IMR-90 (cell line): ENCODE data around the gene TLNRD1. TPM values are rescaled to one million over a fixed set of nuclear protein-coding genes. Genes with fewer than 3 reads are reported as not detected.

ENCODE experiments used
- ATAC-seq: fragments of 200-7000 bp; cut with Tn5 transposase; 2 replicates; pipeline ENCODE4 v1.9.1; 2020; ENCODE audit warnings: low read depth, mild to moderate bottlenecking, moderate library complexity
- BruUV-seq: library from RNA; stranded (reverse); fragments of 400-500 nt; replicated peaks from 2 replicates; lab custom pipeline; 2021; lab: Mats Ljungman, UMichigan
- CTCF ChIA-PET: fragments of 300-600 bp; formaldehyde crosslinking; extraction: SDS; loops from one replicate; lab custom pipeline; 2021; ENCODE audit warnings: antibody characterized with exemption; lab: Yijun Ruan, JAX
- POLR2A ChIA-PET: fragments of 300-600 bp; sonication (Branson Sonifier 250); formaldehyde crosslinking; loops from one replicate; lab custom pipeline; 2022; ENCODE audit warnings: antibody characterized with exemption; ENCODE audit not compliant: unreplicated experiment; lab: Charles Lee
- DNase-seq: peaks from one replicate; pipeline ENCODE4 v3.0.0; 2013
- H2AFZ ChIP-seq: replicated peaks from 2 replicates; pipeline ENCODE3; 2013; ENCODE audit warnings: low read length, mild to moderate bottlenecking; ENCODE audit not compliant: poor library complexity
- H2AK5ac ChIP-seq: 2 replicates; pipeline ENCODE4 v1.6.1; 2013; ENCODE audit warnings: low read depth, low read length, inconsistent platforms
- H2AK9ac ChIP-seq: replicated peaks from 2 replicates; pipeline ENCODE3; 2013; ENCODE audit warnings: mild to moderate bottlenecking, low read depth, low read length, moderate library complexity; ENCODE audit not compliant: poor library complexity
- H2BK120ac ChIP-seq: 2 replicates; pipeline ENCODE4 v1.6.1; 2013; ENCODE audit warnings: low read depth, low read length, inconsistent platforms
- H2BK15ac ChIP-seq: 3 replicates; pipeline ENCODE4 v1.6.1; 2013; ENCODE audit warnings: low read depth, low read length, inconsistent platforms
- H2BK20ac ChIP-seq: 2 replicates; pipeline ENCODE4 v1.6.1; 2013; ENCODE audit warnings: low read depth, mild to moderate bottlenecking, inconsistent platforms, low read length, moderate library complexity
- H2BK5ac ChIP-seq: 2 replicates; pipeline ENCODE4 v1.6.1; 2013; ENCODE audit warnings: mild to moderate bottlenecking, low read depth, low read length, inconsistent platforms; ENCODE audit not compliant: poor library complexity, severe bottlenecking
- H3K14ac ChIP-seq: replicated peaks from 2 replicates; pipeline ENCODE4 v1.6.1; 2013; ENCODE audit warnings: low read depth, low read length, inconsistent platforms
- H3K18ac ChIP-seq: 2 replicates; pipeline ENCODE4 v1.6.1; 2013; ENCODE audit warnings: low read depth, low read length, control low read depth
- H3K23ac ChIP-seq: 2 replicates; pipeline ENCODE4 v1.6.1; 2013; ENCODE audit warnings: low read depth, low read length, inconsistent platforms
- H3K27ac ChIP-seq: 2 replicates; pipeline ENCODE4 v1.5.1; 2013; ENCODE audit warnings: mild to moderate bottlenecking, control low read depth, low read length; ENCODE audit not compliant: insufficient read depth
- H3K27me3 ChIP-seq: 2 replicates; pipeline ENCODE4 v1.6.1; 2013; ENCODE audit warnings: low read length; ENCODE audit not compliant: control insufficient read depth, insufficient read depth
- H3K36me3 ChIP-seq: 2 replicates; pipeline ENCODE4 v1.6.1; 2013; ENCODE audit warnings: low read length, mixed read lengths; ENCODE audit not compliant: control insufficient read depth, insufficient read depth
- H3K4ac ChIP-seq: 2 replicates; pipeline ENCODE4 v1.6.1; 2013; ENCODE audit warnings: low read depth, low read length, inconsistent platforms
- H3K4me1 ChIP-seq: 2 replicates; pipeline ENCODE4 v1.6.1; 2013; ENCODE audit warnings: low read length, mixed read lengths; ENCODE audit not compliant: control insufficient read depth, insufficient read depth
- H3K4me2 ChIP-seq: 2 replicates; pipeline ENCODE4 v1.6.1; 2013; ENCODE audit warnings: low read depth, mild to moderate bottlenecking, control low read depth, low read length, moderate library complexity
- H3K4me3 ChIP-seq: 2 replicates; pipeline ENCODE4 v1.5.1; 2013; ENCODE audit warnings: low read depth, mild to moderate bottlenecking, control low read depth, low read length, moderate library complexity; ENCODE audit not compliant: insufficient read depth
- H3K56ac ChIP-seq: 2 replicates; pipeline ENCODE4 v1.6.1; 2013; ENCODE audit warnings: low read length, inconsistent platforms; ENCODE audit not compliant: insufficient read depth; ENCODE audit errors: extremely low read depth
- H3K79me1 ChIP-seq, 2 experiments: 2 replicates each; pipeline ENCODE4 v1.6.1; 2013; ENCODE audit warnings: low read length in 2 of 2, inconsistent platforms in 1 of 2, low read depth in 1 of 2
- H3K9ac ChIP-seq: 2 replicates; pipeline ENCODE4 v1.6.1; 2013; ENCODE audit warnings: low read depth, low read length, control low read depth
- H3K9me1 ChIP-seq: 2 replicates; pipeline ENCODE4 v1.6.1; 2013; ENCODE audit warnings: low read length, inconsistent platforms; ENCODE audit not compliant: insufficient read depth
- H3K9me3 ChIP-seq: 2 replicates; pipeline ENCODE4 v1.6.1; 2013; ENCODE audit warnings: low read length; ENCODE audit not compliant: control insufficient read depth, insufficient read depth
- H4K20me1 ChIP-seq: 2 replicates; pipeline ENCODE4 v1.6.1; 2013; ENCODE audit warnings: low read length, inconsistent platforms; ENCODE audit not compliant: insufficient read depth
- H4K5ac ChIP-seq: 2 replicates; pipeline ENCODE4 v1.6.1; 2013; ENCODE audit warnings: mild to moderate bottlenecking, low read depth, low read length, control low read depth
- H4K8ac ChIP-seq, 2 experiments: 2 replicates each; pipeline ENCODE4 v1.6.1; 2013; ENCODE audit warnings: low read depth in 2 of 2, low read length in 2 of 2, control low read depth in 1 of 2, inconsistent platforms in 1 of 2
- H4K91ac ChIP-seq: 2 replicates; pipeline ENCODE4 v1.6.1; 2013; ENCODE audit warnings: low read depth, low read length, inconsistent platforms; ENCODE audit not compliant: insufficient read depth
- BHLHE40 ChIP-seq: fragments of 150-350 bp; IDR thresholded peaks from 2 replicates; pipeline ENCODE4 v1.6.1; 2016; ENCODE audit warnings: mild to moderate bottlenecking, low read depth, low read length
- NFE2L2 ChIP-seq: fragments of 150-350 bp; IDR thresholded peaks from 2 replicates; pipeline ENCODE4 v1.6.1; 2016; ENCODE audit warnings: low read depth, mild to moderate bottlenecking, low read length
- POLR2A ChIP-seq: IDR thresholded peaks from 2 replicates; pipeline ENCODE4 v1.6.1; 2012; ENCODE audit warnings: mild to moderate bottlenecking, low read depth, low read length
- RCOR1 ChIP-seq: IDR thresholded peaks from 2 replicates; pipeline ENCODE4 v1.6.1; 2012; ENCODE audit warnings: mild to moderate bottlenecking, low read length, improper control_type of control experiment; ENCODE audit not compliant: insufficient replicate concordance
- SMC3 ChIP-seq: fragments of 150-350 bp; IDR thresholded peaks from 2 replicates; pipeline ENCODE4 v1.6.1; 2016; ENCODE audit warnings: low read depth, mild to moderate bottlenecking, antibody characterized with exemption, low read length, moderate library complexity
- WGBS, 2 experiments: methylation state at CpG; one replicate each; pipeline versions ENCODE4 v1.1.5 to v1.1.7; 2013; ENCODE audit warnings: missing lambda C conversion rate in 2 of 2; ENCODE audit not compliant: insufficient read length in 1 of 2; ENCODE audit errors: extremely low coverage in 2 of 2; 5-methylcytosine and 5-hydroxymethylcytosine counted together
- dilution Hi-C: fragments of 300-500 bp; cut with HindIII; formaldehyde crosslinking; loops from one replicate; pipeline ENCODE4 v1.14.3; 2018; ENCODE audit warnings: low sequenced_read_pairs; ENCODE audit not compliant: unreplicated experiment
- in situ Hi-C: fragments of 300-500 bp; cut with MboI; formaldehyde crosslinking; loops from 3 replicates; pipeline ENCODE4 v1.14.3; 2019; ENCODE audit warnings: low sequenced_read_pairs, inconsistent platforms, mixed read lengths
- intact Hi-C: fragments of 100-400 bp; cut with micrococcal nuclease; formaldehyde crosslinking; loops from 2 replicates; pipeline ENCODE4 v1.10.0; 2022
- polyA plus RNA-seq, 3 experiments: library from polyadenylated mRNA; depleted of rRNA; stranded (reverse); fragments of >200 nt; gene quantifications; 2 replicates each; pipeline ENCODE4 v1.2.3, GENCODE V29; 2012; ENCODE audit warnings: low replicate concordance in 1 of 3
- total RNA-seq: library from RNA; depleted of rRNA; stranded (reverse); fragments of >200 nt; gene quantifications from 2 replicates; pipeline ENCODE4 v1.2.3, GENCODE V29; 2012

The TLNRD1 gene
- total and polyA plus RNA-seq, 2 of the 4 experiments (the other 2 are of a cell fraction), result 2.2 to 6.8 TPM

DNA sequence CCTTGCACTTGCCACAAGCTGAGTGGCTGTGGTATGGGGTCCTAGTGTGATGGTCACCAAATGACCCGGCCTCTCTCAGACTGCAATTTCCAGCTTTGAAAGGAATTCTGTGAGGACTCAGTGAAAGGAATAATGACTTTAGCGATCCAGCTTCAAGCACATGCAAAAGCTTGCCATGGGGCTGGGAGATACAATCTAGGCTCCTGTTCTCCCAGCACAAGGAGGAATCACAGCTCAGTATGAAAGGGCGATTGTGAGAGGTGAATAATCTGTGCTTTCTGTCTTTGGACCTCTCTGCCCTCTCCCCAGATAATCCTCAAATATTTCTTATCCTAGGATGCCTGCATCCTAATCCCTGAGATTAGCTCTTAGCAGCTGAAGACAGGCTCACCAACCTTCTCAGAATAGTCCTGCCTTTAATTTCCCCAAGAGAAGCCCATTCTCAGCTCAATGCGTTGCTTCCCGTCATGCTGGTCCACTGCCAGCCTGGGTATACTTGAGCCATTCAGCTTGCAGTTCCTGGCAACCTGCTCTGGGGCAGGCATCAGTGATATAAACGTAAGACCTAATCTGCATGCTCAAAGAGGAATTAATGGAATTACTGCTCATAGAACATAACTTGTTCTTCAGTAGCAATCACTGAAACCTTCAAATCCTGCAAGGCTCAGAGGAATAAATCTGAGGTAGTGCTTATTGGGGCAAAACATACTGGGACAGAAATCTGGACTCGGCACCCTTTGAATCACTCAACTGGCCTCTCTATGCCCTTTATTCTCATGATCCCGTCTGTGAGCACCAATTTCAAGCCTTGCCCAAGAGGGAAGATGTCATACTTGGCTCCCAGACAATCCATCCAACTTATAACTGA, 15.1 kb downstream of the TLNRD1 start:
- Histone ChIP-seq H3K4me2 (no peak overlapping the region), H3K4me3 (no peak overlapping the region), H3K23ac (no peak overlapping the region), H2AFZ (no peak overlapping the region), H3K9ac (no peak overlapping the region), H3K56ac (no peak overlapping the region), H4K5ac (no peak overlapping the region), H2BK5ac (no peak overlapping the region), H2AK9ac (no peak overlapping the region), H3K79me1 (peaks cover 0 to 23% of the 10 kb centered on the region in 2 experiments; a peak in 3 of 4 replicates), H4K20me1 (no peaks in the 10 kb centered on the region), H3K9me3 (no peaks in the 10 kb centered on the region), H3K9me1 (no peaks in the 10 kb centered on the region; the same call in 1 of the 2 replicates), H3K27ac (no peak overlapping the region), H3K27me3 (no peaks in the 10 kb centered on the region), H2BK20ac (no peak overlapping the region), H3K36me3 (no peaks in the 10 kb centered on the region), H2AK5ac (no peak overlapping the region), H3K18ac (no peak overlapping the region), H3K14ac (no peak overlapping the region), H2BK15ac (no peak overlapping the region), H4K91ac (no peak overlapping the region), H3K4ac (no peak overlapping the region), H3K4me1 (no peaks in the 10 kb centered on the region), H2BK120ac (no peak overlapping the region), H4K8ac (no peak overlapping the region)
- dilution Hi-C loops, result no loop called here
- intact Hi-C loops, result no loop called here
- POLR2A ChIA-PET, result no interaction called here
- CTCF ChIA-PET, result no interaction called here
- no peak for TF ChIP-seq POLR2A
- TF ChIP-seq SMC3, result no peak
- TF ChIP-seq BHLHE40, result no peak
- no peak for TF ChIP-seq RCOR1
- no peak for TF ChIP-seq NFE2L2
- no peak for ATAC-seq
- DNase-seq, result no peak
- in situ Hi-C loops, result no loop called here
- WGBS, 2 experiments, result 90% methylated on average over 4 of the region's 8 CpGs; no CpG with 5 or more reads in 1 of the 2 experiments
- no TSS peak for BruUV-seq
